ENCODE data around the gene LRIT2. TPM values are rescaled to one million over a fixed set of nuclear protein-coding genes. Genes with fewer than 3 reads are reported as not detected.

Gene LRIT2
- total RNA-seq, 1 experiment from 2014 or later: not detected

DNA sequence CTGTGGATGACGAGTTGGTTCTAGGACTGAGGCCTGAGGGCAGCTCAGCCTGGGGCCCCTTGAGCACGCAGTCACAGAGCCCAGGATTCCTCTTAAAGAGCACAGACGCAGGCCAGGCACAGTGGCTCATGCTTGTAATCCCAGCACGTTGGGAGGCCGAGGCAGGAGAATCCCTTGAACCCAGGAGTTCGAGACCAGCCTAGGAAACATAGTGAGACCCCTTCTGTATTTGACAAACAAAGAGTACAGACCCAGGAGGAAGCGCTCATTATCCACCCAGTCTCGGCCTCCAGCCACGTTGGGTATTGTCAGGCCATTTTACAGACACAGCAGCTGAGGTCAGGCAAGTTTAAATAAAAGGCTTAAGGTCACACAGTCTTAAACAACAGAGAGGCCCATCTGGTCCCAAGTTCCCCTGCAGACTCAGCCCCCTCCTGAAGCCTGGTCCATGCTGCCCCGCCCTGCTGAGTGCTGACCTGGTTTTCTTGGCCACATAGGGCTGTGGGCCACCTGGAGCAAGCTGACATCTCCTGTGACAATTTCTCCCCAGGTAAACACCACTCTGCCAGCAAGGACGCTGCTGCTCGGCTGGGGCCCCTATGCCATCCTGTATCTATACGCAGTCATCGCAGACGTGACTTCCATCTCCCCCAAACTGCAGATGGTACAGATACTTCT, 32.1 kb upstream of the LRIT2 start:
- Histone ChIP-seq H3K4me2 (ENCODE audit: low read length) (no peak overlapping the region), H3K27ac (ENCODE audit: low read length) (no peak overlapping the region), H3K79me2 (ENCODE audit: low read length) (no peaks in the 10 kb centered on the region), H3K9me2 (replicated peaks; ENCODE audit: low read length) (no peaks in the 10 kb centered on the region), H3K9me3 (ENCODE audit: low read length) (no peaks in the 10 kb centered on the region), H3K9ac (ENCODE audit: low read length) (no peak overlapping the region), H3K4me1 (ENCODE audit: insufficient read depth, low read length) (no peaks in the 10 kb centered on the region), H4K20me1 (ENCODE audit: low read length) (no peaks in the 10 kb centered on the region), H3K27me3 (ENCODE audit: low read length) (0 out of 2 replicates have a peak, but pooled peaks cover 2% of the 10 kb centered on the region), H3K36me3 (ENCODE audit: low read depth, low read length) (no peaks in the 10 kb centered on the region), H3K4me3 (ENCODE audit: low read length) (no peak overlapping the region), H3F3A (ENCODE audit: low read length, unreplicated experiment) (no peaks in the 10 kb centered on the region), H2AFZ (ENCODE audit: low read length) (no peak overlapping the region)
- TF ChIP-seq EZH2phosphoT487 (IDR thresholded peaks at IDR 0.05; ENCODE audit: borderline replicate concordance, low read length) (no peak), EZH2 (IDR thresholded peaks at IDR 0.05; ENCODE audit: low read length, unreplicated experiment) (no peak)
- TF ChIP-seq, protein P1, sequence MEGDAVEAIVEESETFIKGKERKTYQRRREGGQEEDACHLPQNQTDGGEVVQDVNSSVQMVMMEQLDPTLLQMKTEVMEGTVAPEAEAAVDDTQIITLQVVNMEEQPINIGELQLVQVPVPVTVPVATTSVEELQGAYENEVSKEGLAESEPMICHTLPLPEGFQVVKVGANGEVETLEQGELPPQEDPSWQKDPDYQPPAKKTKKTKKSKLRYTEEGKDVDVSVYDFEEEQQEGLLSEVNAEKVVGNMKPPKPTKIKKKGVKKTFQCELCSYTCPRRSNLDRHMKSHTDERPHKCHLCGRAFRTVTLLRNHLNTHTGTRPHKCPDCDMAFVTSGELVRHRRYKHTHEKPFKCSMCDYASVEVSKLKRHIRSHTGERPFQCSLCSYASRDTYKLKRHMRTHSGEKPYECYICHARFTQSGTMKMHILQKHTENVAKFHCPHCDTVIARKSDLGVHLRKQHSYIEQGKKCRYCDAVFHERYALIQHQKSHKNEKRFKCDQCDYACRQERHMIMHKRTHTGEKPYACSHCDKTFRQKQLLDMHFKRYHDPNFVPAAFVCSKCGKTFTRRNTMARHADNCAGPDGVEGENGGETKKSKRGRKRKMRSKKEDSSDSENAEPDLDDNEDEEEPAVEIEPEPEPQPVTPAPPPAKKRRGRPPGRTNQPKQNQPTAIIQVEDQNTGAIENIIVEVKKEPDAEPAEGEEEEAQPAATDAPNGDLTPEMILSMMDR (conservative IDR thresholded peaks at IDR 0.05; ENCODE audit: low read depth, low read length): no peak
- ChIA-PET CTCF (no interaction called here), POLR2A (ENCODE audit: unreplicated experiment) (no interaction called here)
- BruUV-seq (replicated peaks): no TSS peak
- no peak for DNase-seq
- ATAC-seq: no peak
- intact Hi-C loops (cut with micrococcal nuclease): no loop called here

DNA sequence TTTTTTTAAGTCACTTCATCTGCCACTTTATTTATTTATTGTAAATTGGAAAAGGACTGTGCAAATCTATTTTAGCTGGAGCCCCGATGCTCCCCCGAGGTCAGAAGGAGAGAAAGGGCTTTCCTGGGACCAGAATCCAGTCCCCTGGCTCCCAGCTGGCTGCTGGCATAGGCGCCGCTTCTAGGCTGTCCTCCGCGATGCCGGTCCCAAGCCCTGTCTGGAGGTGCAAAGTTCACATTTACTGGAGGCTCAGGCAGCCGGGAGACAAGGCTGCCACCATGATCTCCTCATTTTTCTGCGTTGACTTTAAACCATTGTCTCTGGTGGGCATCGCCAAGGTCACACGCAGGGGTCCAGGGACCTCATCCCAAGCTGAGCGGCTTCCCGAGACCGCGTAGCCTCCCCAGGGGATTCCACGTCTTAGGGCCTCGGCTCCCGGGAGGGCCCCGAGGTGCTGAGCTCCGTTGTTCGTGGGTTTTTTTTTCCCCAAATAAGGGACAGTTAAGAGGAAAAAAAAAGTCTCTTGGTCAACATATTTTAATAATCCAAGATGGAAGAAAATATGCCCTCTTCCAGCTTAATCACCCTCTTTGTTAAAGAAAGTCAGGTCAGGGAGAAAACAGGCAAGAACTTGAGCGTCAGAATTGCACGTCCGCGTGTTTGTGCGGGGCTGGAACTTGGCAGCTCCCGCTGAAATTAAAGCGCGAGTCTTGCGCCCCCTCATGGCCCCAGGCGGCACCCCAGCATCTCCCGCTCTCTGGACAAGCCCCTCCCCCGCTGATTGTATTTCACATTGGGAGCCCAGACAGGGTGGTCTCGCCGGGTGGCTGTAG, 31.4 kb upstream of the LRIT2 start:
- Histone ChIP-seq H3K9ac (ENCODE audit: low read length) (no peak overlapping the region), H2AFZ (ENCODE audit: low read length) (no peak overlapping the region), H3K9me2 (replicated peaks; ENCODE audit: low read length) (no peaks in the 10 kb centered on the region), H3K27me3 (ENCODE audit: low read length) (0 out of 2 replicates have a peak, but pooled peaks cover 2% of the 10 kb centered on the region), H3K4me2 (ENCODE audit: low read length) (no peak overlapping the region), H3K9me3 (ENCODE audit: low read length) (no peaks in the 10 kb centered on the region), H3F3A (ENCODE audit: low read length, unreplicated experiment) (no peaks in the 10 kb centered on the region), H4K20me1 (ENCODE audit: low read length) (no peaks in the 10 kb centered on the region), H3K4me3 (ENCODE audit: low read length) (no peak overlapping the region), H3K79me2 (ENCODE audit: low read length) (no peaks in the 10 kb centered on the region), H3K36me3 (ENCODE audit: low read depth, low read length) (no peaks in the 10 kb centered on the region), H3K27ac (ENCODE audit: low read length) (no peak overlapping the region), H3K4me1 (ENCODE audit: insufficient read depth, low read length) (no peaks in the 10 kb centered on the region)
- no TSS peak for BruUV-seq (replicated peaks)
- ChIA-PET POLR2A (ENCODE audit: unreplicated experiment) (no interaction called here), CTCF (no interaction called here)
- no peak for DNase-seq
- intact Hi-C loops (cut with micrococcal nuclease): no loop called here
- TF ChIP-seq, protein P1 (conservative IDR thresholded peaks at IDR 0.05; ENCODE audit: low read depth, low read length): 0 out of 2 replicates have a peak, but pooled peaks have one; percentile 10
- TF ChIP-seq EZH2phosphoT487 (IDR thresholded peaks at IDR 0.05; ENCODE audit: borderline replicate concordance, low read length): no peak
- no peak for ATAC-seq

Measured in PC-3 (cell line).